IMR-90 (cell line): ENCODE measurements around the gene PLAAT4. TPM values are rescaled to one million over a fixed set of nuclear protein-coding genes. Genes with fewer than 3 reads are reported as not detected.

Source experiments
- ATAC-seq: fragments of 200-7000 bp; cut with Tn5 transposase; 2 replicates; pipeline ENCODE4 v1.9.1; 2020; ENCODE audit warnings: low read depth, mild to moderate bottlenecking, moderate library complexity
- BruUV-seq: library from RNA; stranded (reverse); fragments of 400-500 nt; replicated peaks from 2 replicates; lab custom pipeline; 2021; lab: Mats Ljungman, UMichigan
- CTCF ChIA-PET: fragments of 300-600 bp; formaldehyde crosslinking; extraction: SDS; loops from one replicate; lab custom pipeline; 2021; ENCODE audit warnings: antibody characterized with exemption; lab: Yijun Ruan, JAX
- POLR2A ChIA-PET: fragments of 300-600 bp; sonication (Branson Sonifier 250); formaldehyde crosslinking; loops from one replicate; lab custom pipeline; 2022; ENCODE audit warnings: antibody characterized with exemption; ENCODE audit not compliant: unreplicated experiment; lab: Charles Lee
- DNase-seq: peaks from one replicate; pipeline ENCODE4 v3.0.0; 2013
- H2AFZ ChIP-seq: replicated peaks from 2 replicates; pipeline ENCODE3; 2013; ENCODE audit warnings: low read length, mild to moderate bottlenecking; ENCODE audit not compliant: poor library complexity
- H2AK5ac ChIP-seq: 2 replicates; pipeline ENCODE4 v1.6.1; 2013; ENCODE audit warnings: low read depth, low read length, inconsistent platforms
- H2AK9ac ChIP-seq: replicated peaks from 2 replicates; pipeline ENCODE3; 2013; ENCODE audit warnings: mild to moderate bottlenecking, low read depth, low read length, moderate library complexity; ENCODE audit not compliant: poor library complexity
- H2BK120ac ChIP-seq: 2 replicates; pipeline ENCODE4 v1.6.1; 2013; ENCODE audit warnings: low read depth, low read length, inconsistent platforms
- H2BK15ac ChIP-seq: 3 replicates; pipeline ENCODE4 v1.6.1; 2013; ENCODE audit warnings: low read depth, low read length, inconsistent platforms
- H2BK20ac ChIP-seq: 2 replicates; pipeline ENCODE4 v1.6.1; 2013; ENCODE audit warnings: low read depth, mild to moderate bottlenecking, inconsistent platforms, low read length, moderate library complexity
- H2BK5ac ChIP-seq: 2 replicates; pipeline ENCODE4 v1.6.1; 2013; ENCODE audit warnings: mild to moderate bottlenecking, low read depth, low read length, inconsistent platforms; ENCODE audit not compliant: poor library complexity, severe bottlenecking
- H3K14ac ChIP-seq: replicated peaks from 2 replicates; pipeline ENCODE4 v1.6.1; 2013; ENCODE audit warnings: low read depth, low read length, inconsistent platforms
- H3K18ac ChIP-seq: 2 replicates; pipeline ENCODE4 v1.6.1; 2013; ENCODE audit warnings: low read depth, low read length, control low read depth
- H3K23ac ChIP-seq: 2 replicates; pipeline ENCODE4 v1.6.1; 2013; ENCODE audit warnings: low read depth, low read length, inconsistent platforms
- H3K27ac ChIP-seq: 2 replicates; pipeline ENCODE4 v1.5.1; 2013; ENCODE audit warnings: mild to moderate bottlenecking, control low read depth, low read length; ENCODE audit not compliant: insufficient read depth
- H3K27me3 ChIP-seq: 2 replicates; pipeline ENCODE4 v1.6.1; 2013; ENCODE audit warnings: low read length; ENCODE audit not compliant: control insufficient read depth, insufficient read depth
- H3K36me3 ChIP-seq: 2 replicates; pipeline ENCODE4 v1.6.1; 2013; ENCODE audit warnings: low read length, mixed read lengths; ENCODE audit not compliant: control insufficient read depth, insufficient read depth
- H3K4ac ChIP-seq: 2 replicates; pipeline ENCODE4 v1.6.1; 2013; ENCODE audit warnings: low read depth, low read length, inconsistent platforms
- H3K4me1 ChIP-seq: 2 replicates; pipeline ENCODE4 v1.6.1; 2013; ENCODE audit warnings: low read length, mixed read lengths; ENCODE audit not compliant: control insufficient read depth, insufficient read depth
- H3K4me2 ChIP-seq: 2 replicates; pipeline ENCODE4 v1.6.1; 2013; ENCODE audit warnings: low read depth, mild to moderate bottlenecking, control low read depth, low read length, moderate library complexity
- H3K4me3 ChIP-seq: 2 replicates; pipeline ENCODE4 v1.5.1; 2013; ENCODE audit warnings: low read depth, mild to moderate bottlenecking, control low read depth, low read length, moderate library complexity; ENCODE audit not compliant: insufficient read depth
- H3K56ac ChIP-seq: 2 replicates; pipeline ENCODE4 v1.6.1; 2013; ENCODE audit warnings: low read length, inconsistent platforms; ENCODE audit not compliant: insufficient read depth; ENCODE audit errors: extremely low read depth
- H3K79me1 ChIP-seq, 2 experiments: 2 replicates each; pipeline ENCODE4 v1.6.1; 2013; ENCODE audit warnings: low read length in 2 of 2, inconsistent platforms in 1 of 2, low read depth in 1 of 2
- H3K9ac ChIP-seq: 2 replicates; pipeline ENCODE4 v1.6.1; 2013; ENCODE audit warnings: low read depth, low read length, control low read depth
- H3K9me1 ChIP-seq: 2 replicates; pipeline ENCODE4 v1.6.1; 2013; ENCODE audit warnings: low read length, inconsistent platforms; ENCODE audit not compliant: insufficient read depth
- H3K9me3 ChIP-seq: 2 replicates; pipeline ENCODE4 v1.6.1; 2013; ENCODE audit warnings: low read length; ENCODE audit not compliant: control insufficient read depth, insufficient read depth
- H4K20me1 ChIP-seq: 2 replicates; pipeline ENCODE4 v1.6.1; 2013; ENCODE audit warnings: low read length, inconsistent platforms; ENCODE audit not compliant: insufficient read depth
- H4K5ac ChIP-seq: 2 replicates; pipeline ENCODE4 v1.6.1; 2013; ENCODE audit warnings: mild to moderate bottlenecking, low read depth, low read length, control low read depth
- H4K8ac ChIP-seq, 2 experiments: 2 replicates each; pipeline ENCODE4 v1.6.1; 2013; ENCODE audit warnings: low read depth in 2 of 2, low read length in 2 of 2, control low read depth in 1 of 2, inconsistent platforms in 1 of 2
- H4K91ac ChIP-seq: 2 replicates; pipeline ENCODE4 v1.6.1; 2013; ENCODE audit warnings: low read depth, low read length, inconsistent platforms; ENCODE audit not compliant: insufficient read depth
- CTCF ChIP-seq: conservative IDR thresholded peaks from 2 replicates; pipeline ENCODE4 v1.5.1; 2012; ENCODE audit warnings: mild to moderate bottlenecking, low read depth, low read length, improper control_type of control experiment
- MAFK ChIP-seq: IDR thresholded peaks from 2 replicates; pipeline ENCODE4 v1.6.1; 2012; ENCODE audit warnings: low read depth, low read length, improper control_type of control experiment
- RAD21 ChIP-seq: IDR thresholded peaks from 2 replicates; pipeline ENCODE4 v1.6.1; 2012; ENCODE audit warnings: low read length, improper control_type of control experiment
- SMC3 ChIP-seq: fragments of 150-350 bp; IDR thresholded peaks from 2 replicates; pipeline ENCODE4 v1.6.1; 2016; ENCODE audit warnings: low read depth, mild to moderate bottlenecking, antibody characterized with exemption, low read length, moderate library complexity
- WGBS, 2 experiments: methylation state at CpG; one replicate each; pipeline versions ENCODE4 v1.1.5 to v1.1.7; 2013; ENCODE audit warnings: missing lambda C conversion rate in 2 of 2; ENCODE audit not compliant: insufficient read length in 1 of 2; ENCODE audit errors: extremely low coverage in 2 of 2; 5-methylcytosine and 5-hydroxymethylcytosine counted together
- dilution Hi-C: fragments of 300-500 bp; cut with HindIII; formaldehyde crosslinking; loops from one replicate; pipeline ENCODE4 v1.14.3; 2018; ENCODE audit warnings: low sequenced_read_pairs; ENCODE audit not compliant: unreplicated experiment
- in situ Hi-C: fragments of 300-500 bp; cut with MboI; formaldehyde crosslinking; loops from 3 replicates; pipeline ENCODE4 v1.14.3; 2019; ENCODE audit warnings: low sequenced_read_pairs, inconsistent platforms, mixed read lengths
- intact Hi-C: fragments of 100-400 bp; cut with micrococcal nuclease; formaldehyde crosslinking; loops from 2 replicates; pipeline ENCODE4 v1.10.0; 2022
- polyA plus RNA-seq, 3 experiments: library from polyadenylated mRNA; depleted of rRNA; stranded (reverse); fragments of >200 nt; gene quantifications; 2 replicates each; pipeline ENCODE4 v1.2.3, GENCODE V29; 2012; ENCODE audit warnings: low replicate concordance in 1 of 3
- total RNA-seq: library from RNA; depleted of rRNA; stranded (reverse); fragments of >200 nt; gene quantifications from 2 replicates; pipeline ENCODE4 v1.2.3, GENCODE V29; 2012

PLAAT4 gene
- total and polyA plus RNA-seq, 2 of the 4 experiments (the other 2 are of a cell fraction), result 0.17 to 0.18 TPM

DNA sequence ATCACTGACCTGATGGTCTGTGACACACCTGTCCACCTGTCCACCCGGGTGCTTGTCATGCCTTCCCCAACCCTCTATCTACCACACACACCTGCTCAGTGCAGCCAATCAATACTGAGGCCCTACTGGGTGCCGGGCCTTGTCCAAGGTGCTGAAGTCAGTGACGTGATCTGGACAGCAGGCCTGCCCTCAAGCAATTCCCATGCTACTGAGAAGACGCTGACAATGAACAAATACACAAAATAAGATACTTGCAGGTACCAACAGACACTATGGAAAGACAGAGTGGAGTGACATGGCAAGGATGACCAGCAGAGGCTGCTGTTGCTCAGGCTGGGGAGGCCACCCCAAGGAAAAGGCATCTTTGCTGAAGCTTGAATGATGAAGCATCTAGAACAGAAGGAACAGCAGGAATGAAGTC is 56.4 kb downstream of the PLAAT4 start:
- no TSS peak for BruUV-seq
- POLR2A ChIA-PET, result no interaction called here
- peak; percentile 77 for ATAC-seq

More for the DNA sequence above, 56.4 kb downstream of the PLAAT4 start:
- peak; percentile 44 for DNase-seq
- Histone ChIP-seq H2BK120ac (no peak overlapping the region), H3K27me3 (no peaks in the 10 kb centered on the region), H3K9me3 (no peaks in the 10 kb centered on the region), H2AK9ac (peak overlapping the region; percentile 15), H4K91ac (no peak overlapping the region), H2BK5ac (no peak overlapping the region), H2AFZ (peak overlapping the region; percentile 1), H3K56ac (no peak overlapping the region), H3K14ac (no peak overlapping the region), H3K9ac (no peak overlapping the region), H3K18ac (no peak overlapping the region), H2BK20ac (no peak overlapping the region), H4K8ac (no peak overlapping the region), H2AK5ac (no peak overlapping the region), H2BK15ac (no peak overlapping the region), H4K20me1 (no peaks in the 10 kb centered on the region), H3K36me3 (no peaks in the 10 kb centered on the region), H3K9me1 (no peaks in the 10 kb centered on the region), H3K4me2 (no peak overlapping the region), H4K5ac (no peak overlapping the region), H3K27ac (no peak overlapping the region), H3K4ac (no peak overlapping the region), H3K79me1 (no peaks in the 10 kb centered on the region), H3K4me1 (peaks cover 2% of the 10 kb centered on the region), H3K23ac (no peak overlapping the region), H3K4me3 (no peak overlapping the region)
- dilution Hi-C loops, result no loop called here
- CTCF ChIA-PET, result interaction anchor here (1.0 kb wide), 1 partner anchor 19 kb away, joined by 3 read pairs; no protein-coding TSS in a partner anchor
- intact Hi-C loops, result no loop called here
- in situ Hi-C loops, result no loop called here
- TF ChIP-seq RAD21 (peak; percentile 79), MAFK (no peak), CTCF (peak; percentile 67), SMC3 (peak; percentile 69)
- no CpG with 5 or more reads among the region's 4 CpGs for WGBS, 2 experiments
